K562 (cell line): ENCODE results near the gene DHRS2. TPM values are rescaled to one million over a fixed set of nuclear protein-coding genes. Genes with fewer than 3 reads are reported as not detected.

ENCODE experiments used
- ATAC-seq: fragments of 200-7000 bp; cut with Tn5 transposase; 3 replicates; pipeline ENCODE4 v1.9.1; 2020; ENCODE audit warnings: moderate library complexity
- BruUV-seq: library from RNA; stranded (reverse); fragments of 400-500 nt; replicated peaks from 2 replicates; lab custom pipeline; 2021; lab: Mats Ljungman, UMichigan
- CTCF ChIA-PET: fragments of 300-600 bp; formaldehyde crosslinking; extraction: SDS; loops from one replicate; lab custom pipeline; 2021; ENCODE audit warnings: low intra/inter-chr PET ratio; lab: Yijun Ruan, JAX
- POLR2A ChIA-PET: fragments of 300-600, 350-650 bp; sonication (Branson Sonifier 250); formaldehyde crosslinking; extraction: SDS; loops from one replicate; lab custom pipeline; 2021; ENCODE audit warnings: antibody characterized with exemption, inconsistent platforms; lab: Yijun Ruan, JAX
- DNase-seq, 4 experiments: peaks; one replicate each; pipeline versions ENCODE4 v3.0.0 to v3.0.0-alpha.2; 2011 to 2018; ENCODE audit warnings: low spot score in 3 of 4, mixed read lengths in 3 of 4; ENCODE audit errors: extremely low read depth in 1 of 4
- FAIRE-seq: peaks from 2 replicates; lab custom pipeline; 2011; peaks lifted over from hg19 to GRCh38; lab: Jason Lieb, UNC
- H2AFZ ChIP-seq: 2 replicates; pipeline ENCODE4 v1.6.0; 2011; ENCODE audit warnings: low read depth, low read length, control low read depth, inconsistent platforms
- H3K27ac ChIP-seq: fragments of 200-600 bp; 3 replicates; pipeline ENCODE4 v1.8.0; 2011; ENCODE audit warnings: low read depth, mild to moderate bottlenecking, control low read depth, inconsistent platforms, low read length, moderate library complexity, mixed read lengths; ENCODE audit errors: extremely low read depth
- H3K27me3 ChIP-seq, 2 experiments: fragments of 300-600 bp in 1 of 2; 2 replicates in 1 of 2; 3 replicates in 1 of 2; pipeline versions ENCODE4 v1.6.0 to v1.8.0; 2011; ENCODE audit warnings: inconsistent platforms in 2 of 2, low read length in 2 of 2, mild to moderate bottlenecking in 1 of 2, mixed read lengths in 1 of 2, moderate library complexity in 1 of 2; ENCODE audit not compliant: control insufficient read depth in 2 of 2, insufficient read depth in 2 of 2
- H3K36me3 ChIP-seq: fragments of 300-600 bp; 3 replicates; pipeline ENCODE4 v1.8.0; 2011; ENCODE audit warnings: mild to moderate bottlenecking, low read length, inconsistent platforms; ENCODE audit not compliant: control insufficient read depth, insufficient read depth
- H3K4me1 ChIP-seq, 2 experiments: fragments of 200-600 bp in 1 of 2; replicated peaks in 1 of 2; 2 replicates in 1 of 2; 3 replicates in 1 of 2; pipeline versions ENCODE4 v1.5.1 to v1.8.0; 2011; ENCODE audit warnings: inconsistent platforms in 2 of 2, low read length in 2 of 2, mild to moderate bottlenecking in 1 of 2, mixed read lengths in 1 of 2, moderate library complexity in 1 of 2; ENCODE audit not compliant: control insufficient read depth in 2 of 2, insufficient read depth in 2 of 2
- H3K4me2 ChIP-seq: 2 replicates; pipeline ENCODE4 v1.6.1; 2011; ENCODE audit warnings: low read length, control low read depth, inconsistent platforms, mixed read lengths; ENCODE audit not compliant: insufficient read depth
- H3K4me3 ChIP-seq: fragments of 200-600 bp; sonication (generic), shearing (Covaris generic); 2 replicates; pipeline ENCODE4 v1.5.1; 2016; ENCODE audit warnings: control low read depth, inconsistent platforms
- H3K79me2 ChIP-seq: fragments of 200-600 bp; 3 replicates; pipeline ENCODE4 v1.8.0; 2011; ENCODE audit warnings: low read length, inconsistent platforms; ENCODE audit not compliant: control insufficient read depth, insufficient read depth
- H3K9ac ChIP-seq, 2 experiments: 2 replicates each; pipeline versions ENCODE4 v1.6.0 to v1.6.1; 2011; ENCODE audit warnings: low read depth in 2 of 2, low read length in 2 of 2, control low read depth in 1 of 2, inconsistent platforms in 1 of 2, mild to moderate bottlenecking in 1 of 2, mixed read lengths in 1 of 2; ENCODE audit not compliant: insufficient read depth in 1 of 2
- H3K9me1 ChIP-seq: one replicate; pipeline ENCODE4 v1.6.0; 2011; ENCODE audit warnings: inconsistent platforms, mild to moderate bottlenecking, low read length, moderate library complexity; ENCODE audit not compliant: control insufficient read depth, insufficient read depth
- H3K9me3 ChIP-seq: replicated peaks from 2 replicates; pipeline ENCODE4 v1.5.1; 2011; ENCODE audit warnings: low read depth, low read length, inconsistent platforms; ENCODE audit not compliant: control insufficient read depth, insufficient read depth
- H4K20me1 ChIP-seq: replicated peaks from 2 replicates; pipeline ENCODE4 v1.6.1; 2011; ENCODE audit warnings: low read length, inconsistent platforms, mixed read lengths; ENCODE audit not compliant: control insufficient read depth, insufficient read depth
- CREM ChIP-seq: IDR thresholded peaks from 2 replicates; pipeline ENCODE4 v1.6.1; 2014; ENCODE audit warnings: antibody characterized with exemption, low read depth
- ELK3 ChIP-seq: fragments of 450-650 bp; formaldehyde crosslinking; IDR thresholded peaks from 2 replicates; pipeline ENCODE4 v1.4.0; 2020; ENCODE audit warnings: mild to moderate bottlenecking
- JUND ChIP-seq, 2 experiments: IDR thresholded peaks; 2 replicates in 1 of 2; 3 replicates in 1 of 2; pipeline ENCODE4 v1.6.1; 2011; ENCODE audit warnings: borderline replicate concordance in 2 of 2, low read depth in 2 of 2, low read length in 2 of 2, improper control_type of control experiment in 1 of 2, missing biosample characterization in 1 of 2, missing genetic modification characterization in 1 of 2, missing genetic modification reagents in 1 of 2
- MEF2A ChIP-seq: IDR thresholded peaks from 2 replicates; pipeline ENCODE4 v1.6.1; 2011; ENCODE audit warnings: low read depth, mild to moderate bottlenecking, low read length, moderate library complexity; ENCODE audit not compliant: control insufficient read depth
- MEF2D ChIP-seq: conservative IDR thresholded peaks from 2 replicates; pipeline ENCODE4 v1.6.1; 2016; ENCODE audit warnings: low read depth, missing genetic modification characterization, missing compliant biosample characterization
- MLLT1 ChIP-seq, 2 experiments: fragments of 450-650 bp; IDR thresholded peaks; 2 replicates each; pipeline ENCODE4 v1.6.1; 2016
- SMARCA5 ChIP-seq: fragments of 450-650 bp; IDR thresholded peaks from 2 replicates; pipeline ENCODE4 v1.6.1; 2016
- TRIM28 ChIP-seq: fragments of 450-650 bp; IDR thresholded peaks from 2 replicates; pipeline ENCODE4 v1.6.1; 2017
- ZNF140 ChIP-seq: fragments of 250-450 bp; sonication (Bioruptor Pico); IDR thresholded peaks from 2 replicates; pipeline ENCODE4 v1.8.0; 2021; ENCODE audit warnings: moderate library complexity, mild to moderate bottlenecking, inconsistent platforms
- ZNF175 ChIP-seq: fragments of 200-800 bp; sonication (Bioruptor generic); IDR thresholded peaks from 2 replicates; pipeline ENCODE4 v1.6.1; 2016; ENCODE audit warnings: low read depth, mild to moderate bottlenecking, missing genetic modification characterization, missing compliant biosample characterization
- WGBS: fragments of 100-300 bp; shearing (Covaris generic); methylation state at CpG from one replicate; pipeline ENCODE4 v1.1.6; 2016; ENCODE audit warnings: low coverage, mixed read lengths; ENCODE audit not compliant: insufficient coverage; ENCODE audit errors: missing lambda C conversion rate; 5-methylcytosine and 5-hydroxymethylcytosine counted together
- in situ Hi-C: fragments of 300-500 bp; cut with MboI; formaldehyde crosslinking; loops from 4 replicates; pipeline ENCODE4 v1.15.0; 2018; ENCODE audit warnings: inconsistent platforms, mixed read lengths
- intact Hi-C: fragments of 100-400 bp; cut with micrococcal nuclease; formaldehyde crosslinking; loops from 2 replicates; pipeline ENCODE4 v1.14.2; 2022
- polyA plus RNA-seq, 8 experiments: library from polyadenylated mRNA; depleted of rRNA in 4 of 8; stranded (reverse) in 5 of 8; unstranded in 3 of 8; fragments of >200 nt; fragmentation: Nextera tagmentation in 2 of 8; fragmentation: Illumina TruSeq in 1 of 8; extraction: Ambion mirVana in 2 of 8; extraction: Trizol in 1 of 8; gene quantifications; 2 replicates each; pipeline versions ENCODE4 v1.2.1 to v1.2.3, GENCODE V29; 2011 to 2014; ENCODE audit warnings: inconsistent platforms in 1 of 8, missing spikeins in 1 of 8
- total RNA-seq, 7 experiments: library from RNA; depleted of rRNA in 6 of 7; stranded (reverse); fragments of >200 nt in 6 of 7; fragmentation: Illumina TruSeq in 2 of 7; extraction: Trizol in 2 of 7; gene quantifications; 2 replicates each; pipeline versions ENCODE4 v1.2.1 to v1.2.3, GENCODE V29; 2011 to 2021; ENCODE audit warnings: low replicate concordance in 1 of 7
- TF ChIP-seq, protein P1 (sequence below), 2 experiments: fragments of 450-650 bp in 1 of 2; sonication (generic) in 1 of 2; formaldehyde crosslinking in 1 of 2; IDR thresholded peaks in 1 of 2; conservative IDR thresholded peaks in 1 of 2; 2 replicates each; pipeline versions ENCODE4 v1.6.1 to v1.8.1; 2016 to 2023; ENCODE audit warnings: mild to moderate bottlenecking in 2 of 2, moderate library complexity in 2 of 2, inconsistent platforms in 1 of 2, missing genetic modification reagents in 1 of 2

The DHRS2 gene
- total and polyA plus RNA-seq, 9 of the 15 experiments (the other 6 are each of a cell fraction or from before 2014, with no cell fraction given) = 2.9 to 96.8 (median 64.4) TPM

- TF ChIP-seq, protein P1, sequence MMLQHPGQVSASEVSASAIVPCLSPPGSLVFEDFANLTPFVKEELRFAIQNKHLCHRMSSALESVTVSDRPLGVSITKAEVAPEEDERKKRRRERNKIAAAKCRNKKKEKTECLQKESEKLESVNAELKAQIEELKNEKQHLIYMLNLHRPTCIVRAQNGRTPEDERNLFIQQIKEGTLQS (IDR thresholded peaks at IDR 0.05) = no peak
- TF ChIP-seq, protein P1 (CRISPR knock-in tag; conservative IDR thresholded peaks at IDR 0.05) = no peak
- TF ChIP-seq TRIM28 (no peak), ZNF140 (CRISPR knock-in tag) (no peak), MLLT1 (IDR thresholded peaks at IDR 0.05) (no peak)
Measured at GRCh38 chr14:23601845-23602180, 34.4 kb upstream of the DHRS2 start (continued).

- H3K27me3 ChIP-seq = peaks cover 0 to 11% of the 10 kb centered on the region in 2 experiments; a peak in 2 of 5 replicates
- H3K4me3 ChIP-seq = no peak overlapping the region
- POLR2A ChIA-PET = no interaction called here
- FAIRE-seq (no peak), ATAC-seq (no peak), DNase-seq (no peak)
- 5% methylated on average over 11 of the region's 12 CpGs for WGBS
- H4K20me1 ChIP-seq = no peaks in the 10 kb centered on the region
- no peaks in the 10 kb centered on the region for H3K36me3 ChIP-seq
- H3K27ac ChIP-seq = no peak overlapping the region
- no peaks in the 10 kb centered on the region; a peak in 1 of 5 replicates for H3K4me1 ChIP-seq
- H3K79me2 ChIP-seq = no peaks in the 10 kb centered on the region
- H3K4me2 ChIP-seq = no peak overlapping the region
- no peaks in the 10 kb centered on the region for H3K9me1 ChIP-seq
- CTCF ChIA-PET = no interaction called here
- no peaks in the 10 kb centered on the region for H3K9me3 ChIP-seq
- TF ChIP-seq MEF2D (tag) (peak; percentile 42; the same call in 1 of the 2 replicates), ELK3 (CRISPR knock-in tag) (no peak), JUND (IDR thresholded peaks at IDR 0.05; ENCODE audit: borderline replicate concordance, low read depth, low read length) (0 out of 2 replicates have a peak, but pooled peaks have one; percentile 16), JUND (tag; IDR thresholded peaks at IDR 0.05; ENCODE audit: borderline replicate concordance, low read depth, low read length) (no peak), ZNF175 (no peak), MEF2A (peak; percentile 85), CREM (0 out of 2 replicates have a peak, but pooled peaks have one; percentile 8), SMARCA5 (no peak)
- TF ChIP-seq, protein P1 (IDR thresholded peaks at IDR 0.05) = peak; percentile 54; the same call in 1 of the 2 replicates
- TF ChIP-seq, protein P1 (CRISPR knock-in tag; conservative IDR thresholded peaks at IDR 0.05) = no peak
- in situ Hi-C loops (no loop called here), intact Hi-C loops (no loop called here)
- H3K9ac ChIP-seq = no peak overlapping the region
- no peak overlapping the region for H2AFZ ChIP-seq
- BruUV-seq = no TSS peak
Measured at GRCh38 chr14:23602181-23603095, 33.7 kb upstream of the DHRS2 start.
